ENCODE data around the gene RNF166.

RNF166 gene

GRCh38 chr16:88747588-88748301 is 41.5 kb upstream of the RNF166 start:
- TF ChIP-seq CTCF (IDR thresholded peaks at IDR 0.05; ENCODE audit: borderline replicate concordance, extremely low read depth, low read length, poor library complexity, severe bottlenecking), result peak; percentile 57
- TF ChIP-seq EZH2 (IDR thresholded peaks at IDR 0.05; ENCODE audit: borderline replicate concordance, low read depth, low read length, severe bottlenecking), result no peak
- H3K27ac ChIP-seq (ENCODE audit: low read length), result no peak overlapping the region
- H3K4me1 ChIP-seq (ENCODE audit: insufficient read depth, low read length), result no peaks in the 10 kb centered on the region
- no peak overlapping the region for H3K4me3 ChIP-seq (ENCODE audit: low read depth in 1 of 2, low read length in 2 of 2)
- H3K27me3 ChIP-seq (ENCODE audit: insufficient read depth, low read length, poor library complexity), result no peaks in the 10 kb centered on the region
- DNase-seq (peak; percentile 60), ATAC-seq (ENCODE audit: insufficient read depth, low read depth) (peak; percentile 62; the same call in 2 of the 3 replicates)
- peaks cover 55% of the 10 kb centered on the region for H4K20me1 ChIP-seq (ENCODE audit: insufficient read depth, low read length)
- H3K9ac ChIP-seq (ENCODE audit: low read depth, low read length), result no peak overlapping the region
- H3K79me2 ChIP-seq (ENCODE audit: insufficient read depth, low read length), result peaks cover 26% of the 10 kb centered on the region
- H2AFZ ChIP-seq (ENCODE audit: low read depth, low read length), result no peak overlapping the region
- H3K4me2 ChIP-seq (ENCODE audit: insufficient read depth, low read length), result no peak overlapping the region
- H3K9me3 ChIP-seq (ENCODE audit: insufficient read depth, low read length, severe bottlenecking), result no peaks in the 10 kb centered on the region
- peaks cover 38% of the 10 kb centered on the region for H3K36me3 ChIP-seq (ENCODE audit: insufficient read depth, low read length)

- Histone ChIP-seq H4K20me1 (ENCODE audit: insufficient read depth, low read length) (peaks cover 56% of the 10 kb centered on the region), H3K27me3 (ENCODE audit: insufficient read depth, low read length, poor library complexity) (no peaks in the 10 kb centered on the region), H3K79me2 (ENCODE audit: insufficient read depth, low read length) (peaks cover 14% of the 10 kb centered on the region), H3K4me2 (ENCODE audit: insufficient read depth, low read length) (no peak overlapping the region), H3K4me3 (ENCODE audit: low read depth in 1 of 2, low read length in 2 of 2) (no peak overlapping the region), H3K4me1 (ENCODE audit: insufficient read depth, low read length) (no peaks in the 10 kb centered on the region), H3K36me3 (ENCODE audit: insufficient read depth, low read length) (peaks cover 38% of the 10 kb centered on the region), H3K9ac (ENCODE audit: low read depth, low read length) (no peak overlapping the region), H2AFZ (ENCODE audit: low read depth, low read length) (no peak overlapping the region), H3K27ac (ENCODE audit: low read length) (no peak overlapping the region), H3K9me3 (ENCODE audit: insufficient read depth, low read length, severe bottlenecking) (no peaks in the 10 kb centered on the region)
- ATAC-seq (ENCODE audit: insufficient read depth, low read depth) (no peak), DNase-seq (no peak)
- TF ChIP-seq CTCF (IDR thresholded peaks at IDR 0.05; ENCODE audit: borderline replicate concordance, extremely low read depth, low read length, poor library complexity, severe bottlenecking) (no peak), EZH2 (IDR thresholded peaks at IDR 0.05; ENCODE audit: borderline replicate concordance, low read depth, low read length, severe bottlenecking) (no peak)
Observed at GRCh38 chr16:88746506-88746905, 40.3 kb upstream of the RNF166 start.

GRCh38 chr16:88744577-88745521 is 38.6 kb upstream of the RNF166 start:
- Histone ChIP-seq H3K4me1 (ENCODE audit: insufficient read depth, low read length) (no peaks in the 10 kb centered on the region), H3K4me3 (ENCODE audit: low read depth in 1 of 2, low read length in 2 of 2) (no peak overlapping the region), H4K20me1 (ENCODE audit: insufficient read depth, low read length) (peaks cover 46% of the 10 kb centered on the region), H3K27me3 (ENCODE audit: insufficient read depth, low read length, poor library complexity) (no peaks in the 10 kb centered on the region), H2AFZ (ENCODE audit: low read depth, low read length) (no peak overlapping the region), H3K9me3 (ENCODE audit: insufficient read depth, low read length, severe bottlenecking) (no peaks in the 10 kb centered on the region), H3K9ac (ENCODE audit: low read depth, low read length) (no peak overlapping the region), H3K79me2 (ENCODE audit: insufficient read depth, low read length) (peaks cover 8% of the 10 kb centered on the region), H3K27ac (ENCODE audit: low read length) (no peak overlapping the region), H3K36me3 (ENCODE audit: insufficient read depth, low read length) (peaks cover 55% of the 10 kb centered on the region), H3K4me2 (ENCODE audit: insufficient read depth, low read length) (no peak overlapping the region)
- no peak for TF ChIP-seq EZH2 (IDR thresholded peaks at IDR 0.05; ENCODE audit: borderline replicate concordance, low read depth, low read length, severe bottlenecking)
- no peak for TF ChIP-seq CTCF (IDR thresholded peaks at IDR 0.05; ENCODE audit: borderline replicate concordance, extremely low read depth, low read length, poor library complexity, severe bottlenecking)
- DNase-seq (no peak), ATAC-seq (ENCODE audit: insufficient read depth, low read depth) (no peak)

Data from DND-41 (cell line).